ENCODE data around the gene SPOP. TPM values are rescaled to one million over a fixed set of nuclear protein-coding genes. Genes with fewer than 3 reads are reported as not detected.

The SPOP gene
- total and polyA plus RNA-seq, 12 donors = 39.8 to 79.9 (median 65.8) TPM

DNA sequence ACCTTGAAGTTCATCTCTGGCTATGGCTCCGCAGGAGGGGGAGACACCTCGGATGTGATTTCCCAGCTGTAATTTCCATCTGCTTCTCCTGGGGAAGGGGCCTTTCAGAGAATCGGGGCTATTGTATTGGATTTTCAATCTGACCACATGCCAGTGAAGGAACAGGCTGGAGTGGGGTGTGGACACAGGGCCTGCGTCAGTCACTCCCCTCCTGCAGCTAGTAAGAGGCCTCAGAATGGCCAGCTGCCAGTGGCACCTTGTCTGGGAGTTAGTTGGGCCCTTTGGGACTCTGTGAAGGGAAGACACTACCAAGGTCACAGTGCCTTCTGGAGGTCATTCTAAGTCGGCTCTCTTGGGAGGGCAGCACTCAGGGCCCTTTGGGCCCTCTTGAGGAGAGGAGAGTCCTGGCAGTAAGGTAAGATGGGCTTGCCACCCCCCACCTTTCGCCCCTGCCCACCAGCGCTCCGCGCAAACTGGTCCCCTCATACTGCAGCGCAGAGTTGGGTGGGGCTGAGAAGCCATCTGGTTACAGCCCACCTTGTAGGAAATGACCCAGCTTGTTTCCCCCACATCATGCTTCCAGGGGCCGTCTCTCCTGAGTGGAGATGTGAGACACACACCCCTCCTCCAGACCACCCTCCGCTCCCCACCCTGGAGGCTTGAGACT, 96.8 kb downstream of the SPOP start:
- intact Hi-C loops (cut with DNase I) = loop anchor here in 1 of 10 donors (5.0 kb wide), 1 partner anchor 101 kb away; no protein-coding TSS in a partner anchor
- H3K4me3 ChIP-seq = no peak overlapping the region
- H3K27me3 ChIP-seq = peaks cover 0 to 24% (median 0%) of the 10 kb centered on the region in 7 donors
- no peaks in the 10 kb centered on the region for H3K9me3 ChIP-seq
- peaks cover 0 to 11% (median 0%) of the 10 kb centered on the region in 9 donors for H3K36me3 ChIP-seq
- WGBS, 2 donors = 83 to 88% methylated on average over 12 of the region's 12 CpGs
- DNase-seq (no peak), ATAC-seq (no peak)
- H3K27ac ChIP-seq = peak overlapping the region in 1 of 10 donors; percentile 27
- H3K4me1 ChIP-seq = peaks cover 3 to 41% (median 13%) of the 10 kb centered on the region in 9 donors
- TF ChIP-seq, protein P1, sequence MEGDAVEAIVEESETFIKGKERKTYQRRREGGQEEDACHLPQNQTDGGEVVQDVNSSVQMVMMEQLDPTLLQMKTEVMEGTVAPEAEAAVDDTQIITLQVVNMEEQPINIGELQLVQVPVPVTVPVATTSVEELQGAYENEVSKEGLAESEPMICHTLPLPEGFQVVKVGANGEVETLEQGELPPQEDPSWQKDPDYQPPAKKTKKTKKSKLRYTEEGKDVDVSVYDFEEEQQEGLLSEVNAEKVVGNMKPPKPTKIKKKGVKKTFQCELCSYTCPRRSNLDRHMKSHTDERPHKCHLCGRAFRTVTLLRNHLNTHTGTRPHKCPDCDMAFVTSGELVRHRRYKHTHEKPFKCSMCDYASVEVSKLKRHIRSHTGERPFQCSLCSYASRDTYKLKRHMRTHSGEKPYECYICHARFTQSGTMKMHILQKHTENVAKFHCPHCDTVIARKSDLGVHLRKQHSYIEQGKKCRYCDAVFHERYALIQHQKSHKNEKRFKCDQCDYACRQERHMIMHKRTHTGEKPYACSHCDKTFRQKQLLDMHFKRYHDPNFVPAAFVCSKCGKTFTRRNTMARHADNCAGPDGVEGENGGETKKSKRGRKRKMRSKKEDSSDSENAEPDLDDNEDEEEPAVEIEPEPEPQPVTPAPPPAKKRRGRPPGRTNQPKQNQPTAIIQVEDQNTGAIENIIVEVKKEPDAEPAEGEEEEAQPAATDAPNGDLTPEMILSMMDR (IDR thresholded peaks at IDR 0.05) = no peak

DNA sequence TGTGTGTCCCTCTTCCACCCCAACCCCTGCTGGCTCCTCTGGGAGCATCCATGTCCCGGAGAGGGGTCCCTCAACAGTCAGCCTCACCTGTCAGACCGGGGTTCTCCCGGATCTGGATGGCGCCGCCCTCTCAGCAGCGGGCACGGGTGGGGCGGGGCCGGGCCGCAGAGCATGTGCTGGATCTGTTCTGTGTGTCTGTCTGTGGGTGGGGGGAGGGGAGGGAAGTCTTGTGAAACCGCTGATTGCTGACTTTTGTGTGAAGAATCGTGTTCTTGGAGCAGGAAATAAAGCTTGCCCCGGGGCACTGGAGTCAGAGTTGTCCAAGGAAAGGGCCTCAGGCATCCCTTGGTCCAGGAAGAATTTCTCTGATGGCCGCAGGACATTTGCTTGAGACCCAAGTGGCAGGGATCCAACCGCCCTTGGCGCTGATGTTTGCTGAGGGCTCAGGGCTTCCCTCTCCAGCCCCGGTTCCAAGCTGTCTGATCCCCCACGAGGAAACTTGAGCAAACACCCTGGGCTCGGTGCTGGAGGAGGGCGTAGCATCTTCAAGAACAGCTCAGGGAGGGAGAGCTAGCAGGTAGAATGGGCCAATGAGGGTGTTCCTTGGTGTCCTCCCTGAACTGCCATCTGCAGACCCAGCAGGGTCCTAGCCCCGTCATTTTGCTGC, 97.7 kb downstream of the SPOP start:
- no peak overlapping the region for H3K4me3 ChIP-seq
- no peak overlapping the region for H3K27ac ChIP-seq
- no peaks in the 10 kb centered on the region for H3K9me3 ChIP-seq
- WGBS, 2 donors = 91 to 92% methylated on average over 21 of the region's 21 CpGs
- peaks cover 6 to 47% (median 19%) of the 10 kb centered on the region in 9 donors for H3K4me1 ChIP-seq
- DNase-seq (no peak), ATAC-seq (no peak)
- TF ChIP-seq, protein P1 (IDR thresholded peaks at IDR 0.05) = no peak
- H3K27me3 ChIP-seq = peaks cover 0 to 34% (median 0%) of the 10 kb centered on the region in 7 donors
- peaks cover 0 to 11% (median 0%) of the 10 kb centered on the region in 9 donors for H3K36me3 ChIP-seq
- intact Hi-C loops (cut with DNase I) = loop anchor here in 1 of 10 donors (5.0 kb wide), 1 partner anchor 102 kb away; no protein-coding TSS in a partner anchor

GRCh38 chr17:49579522-49579921, 98.4 kb downstream of the SPOP start:
- Histone ChIP-seq H3K27me3 (peaks cover 0 to 40% (median 0%) of the 10 kb centered on the region in 7 donors), H3K4me3 (no peak overlapping the region), H3K27ac (no peak overlapping the region), H3K9me3 (no peaks in the 10 kb centered on the region), H3K4me1 (peaks cover 6 to 54% (median 22%) of the 10 kb centered on the region in 9 donors), H3K36me3 (peaks cover 0 to 11% (median 0%) of the 10 kb centered on the region in 9 donors)
- TF ChIP-seq, protein P1 (IDR thresholded peaks at IDR 0.05) = no peak
- intact Hi-C loops (cut with DNase I) = loop anchor here in 6 of 10 donors (5.0 to 10.0 kb wide), 4 partner anchors 33 to 275 kb away; no protein-coding TSS in a partner anchor
- WGBS, 2 donors = 90 to 94% methylated on average over 5 of the region's 5 CpGs
- ATAC-seq = no peak
- DNase-seq = no peak

DNA sequence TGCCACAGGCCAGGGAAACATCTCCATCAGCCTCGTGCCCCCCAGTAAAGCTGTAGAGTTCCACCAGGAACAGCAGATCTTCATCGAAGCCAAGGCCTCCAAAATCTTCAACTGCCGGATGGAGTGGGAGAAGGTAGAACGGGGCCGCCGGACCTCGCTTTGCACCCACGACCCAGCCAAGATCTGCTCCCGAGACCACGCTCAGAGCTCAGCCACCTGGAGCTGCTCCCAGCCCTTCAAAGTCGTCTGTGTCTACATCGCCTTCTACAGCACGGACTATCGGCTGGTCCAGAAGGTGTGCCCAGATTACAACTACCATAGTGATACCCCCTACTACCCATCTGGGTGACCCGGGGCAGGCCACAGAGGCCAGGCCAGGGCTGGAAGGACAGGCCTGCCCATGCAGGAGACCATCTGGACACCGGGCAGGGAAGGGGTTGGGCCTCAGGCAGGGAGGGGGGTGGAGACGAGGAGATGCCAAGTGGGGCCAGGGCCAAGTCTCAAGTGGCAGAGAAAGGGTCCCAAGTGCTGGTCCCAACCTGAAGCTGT, 98.9 kb downstream of the SPOP start:
- 89% methylated on average over 17 of the region's 17 CpGs for WGBS, 2 donors
- DNase-seq (no peak), ATAC-seq (no peak)
- intact Hi-C loops (cut with DNase I) = loop anchor here in 6 of 10 donors (5.0 to 10.0 kb wide), 4 partner anchors 33 to 276 kb away; no protein-coding TSS in a partner anchor
- Histone ChIP-seq H3K27ac (no peak overlapping the region), H3K9me3 (no peaks in the 10 kb centered on the region), H3K27me3 (peaks cover 0 to 41% (median 0%) of the 10 kb centered on the region in 7 donors), H3K4me1 (peaks cover 6 to 55% (median 22%) of the 10 kb centered on the region in 9 donors), H3K36me3 (peaks cover 0 to 11% (median 0%) of the 10 kb centered on the region in 9 donors), H3K4me3 (no peak overlapping the region)
- TF ChIP-seq, protein P1 (IDR thresholded peaks at IDR 0.05) = no peak
